OCI-LY7 (cell line): ENCODE data around the gene ACTR6.

ENCODE experiments used
- EZH2phosphoT487 ChIP-seq: fragments of 200-600 bp; sonication (generic); IDR thresholded peaks from 2 replicates; pipeline ENCODE4 v1.6.1; 2018; ENCODE audit warnings: low read depth, borderline replicate concordance, mild to moderate bottlenecking, mixed run types, antibody characterized with exemption, low read length, moderate library complexity, mixed read lengths
- TF ChIP-seq, protein P1 (sequence below): fragments of 200-600 bp; sonication (generic); conservative IDR thresholded peaks from 2 replicates; pipeline ENCODE4 v1.5.1; 2014; ENCODE audit warnings: mild to moderate bottlenecking, antibody characterized with exemption, low read length, moderate library complexity, mixed read lengths

DNA sequence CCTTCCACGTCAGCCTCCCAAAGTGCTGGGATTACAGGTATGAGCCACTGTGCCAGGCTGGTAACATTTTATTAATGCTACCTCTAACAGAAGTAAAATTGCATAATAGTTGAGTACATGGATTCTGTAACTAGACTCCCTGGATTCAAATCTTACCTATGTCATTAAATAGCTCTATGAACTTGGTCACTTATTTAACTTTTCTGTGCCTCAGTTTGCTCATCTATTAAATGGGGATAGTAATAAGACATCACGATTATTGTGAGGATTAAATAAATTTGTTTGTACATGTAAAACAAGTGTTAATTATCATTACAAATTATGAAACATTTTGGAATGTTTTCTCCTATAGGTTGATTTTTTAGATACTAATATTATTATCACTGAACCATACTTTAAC lies 6.7 kb downstream of the ACTR6 start:
- TF ChIP-seq, protein P1, sequence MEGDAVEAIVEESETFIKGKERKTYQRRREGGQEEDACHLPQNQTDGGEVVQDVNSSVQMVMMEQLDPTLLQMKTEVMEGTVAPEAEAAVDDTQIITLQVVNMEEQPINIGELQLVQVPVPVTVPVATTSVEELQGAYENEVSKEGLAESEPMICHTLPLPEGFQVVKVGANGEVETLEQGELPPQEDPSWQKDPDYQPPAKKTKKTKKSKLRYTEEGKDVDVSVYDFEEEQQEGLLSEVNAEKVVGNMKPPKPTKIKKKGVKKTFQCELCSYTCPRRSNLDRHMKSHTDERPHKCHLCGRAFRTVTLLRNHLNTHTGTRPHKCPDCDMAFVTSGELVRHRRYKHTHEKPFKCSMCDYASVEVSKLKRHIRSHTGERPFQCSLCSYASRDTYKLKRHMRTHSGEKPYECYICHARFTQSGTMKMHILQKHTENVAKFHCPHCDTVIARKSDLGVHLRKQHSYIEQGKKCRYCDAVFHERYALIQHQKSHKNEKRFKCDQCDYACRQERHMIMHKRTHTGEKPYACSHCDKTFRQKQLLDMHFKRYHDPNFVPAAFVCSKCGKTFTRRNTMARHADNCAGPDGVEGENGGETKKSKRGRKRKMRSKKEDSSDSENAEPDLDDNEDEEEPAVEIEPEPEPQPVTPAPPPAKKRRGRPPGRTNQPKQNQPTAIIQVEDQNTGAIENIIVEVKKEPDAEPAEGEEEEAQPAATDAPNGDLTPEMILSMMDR, result no peak
- no peak for TF ChIP-seq EZH2phosphoT487
